ENCODE measurements around the gene POLR2E.

POLR2E gene

DNA sequence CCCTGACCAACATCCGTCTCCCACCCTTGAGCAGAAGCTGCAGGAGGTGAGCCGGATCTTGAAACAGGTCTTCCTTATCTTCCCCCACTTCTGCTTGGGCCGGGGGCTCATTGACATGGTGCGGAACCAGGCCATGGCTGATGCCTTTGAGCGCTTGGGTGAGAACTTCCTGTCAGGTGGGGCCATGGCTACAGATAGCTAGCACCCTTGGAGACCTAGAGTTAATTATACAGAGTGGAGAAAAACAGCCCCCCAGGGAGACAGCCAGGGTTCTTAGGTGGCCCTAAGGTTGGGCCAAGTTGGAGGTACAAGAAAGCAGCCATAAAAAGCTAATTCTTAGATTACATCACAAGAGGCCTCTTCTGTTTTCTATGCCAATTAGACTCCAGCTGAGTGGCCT, 37.1 kb downstream of the POLR2E start:
- Histone ChIP-seq H3K36me3 (ENCODE audit: control insufficient read depth in 2 of 2, insufficient read depth in 2 of 2, low read length in 2 of 2) (peaks cover 0 to 10% of the 10 kb centered on the region in 2 donors), H3K9me3 (ENCODE audit: control insufficient read depth in 2 of 2, low read length in 2 of 2) (peaks cover 5 to 36% of the 10 kb centered on the region in 2 donors), H3K27me3 (ENCODE audit: control insufficient read depth in 1 of 2, insufficient read depth in 2 of 2, low read length in 2 of 2) (no peaks in the 10 kb centered on the region), H3K4me1 (ENCODE audit: control insufficient read depth, insufficient read depth, low read length) (no peaks in the 10 kb centered on the region), H3K9ac (ENCODE audit: low read length in 2 of 2) (no peak overlapping the region), H3K4me3 (ENCODE audit: low read length in 2 of 2) (no peak overlapping the region), H3K27ac (ENCODE audit: low read length) (no peak overlapping the region)

DNA sequence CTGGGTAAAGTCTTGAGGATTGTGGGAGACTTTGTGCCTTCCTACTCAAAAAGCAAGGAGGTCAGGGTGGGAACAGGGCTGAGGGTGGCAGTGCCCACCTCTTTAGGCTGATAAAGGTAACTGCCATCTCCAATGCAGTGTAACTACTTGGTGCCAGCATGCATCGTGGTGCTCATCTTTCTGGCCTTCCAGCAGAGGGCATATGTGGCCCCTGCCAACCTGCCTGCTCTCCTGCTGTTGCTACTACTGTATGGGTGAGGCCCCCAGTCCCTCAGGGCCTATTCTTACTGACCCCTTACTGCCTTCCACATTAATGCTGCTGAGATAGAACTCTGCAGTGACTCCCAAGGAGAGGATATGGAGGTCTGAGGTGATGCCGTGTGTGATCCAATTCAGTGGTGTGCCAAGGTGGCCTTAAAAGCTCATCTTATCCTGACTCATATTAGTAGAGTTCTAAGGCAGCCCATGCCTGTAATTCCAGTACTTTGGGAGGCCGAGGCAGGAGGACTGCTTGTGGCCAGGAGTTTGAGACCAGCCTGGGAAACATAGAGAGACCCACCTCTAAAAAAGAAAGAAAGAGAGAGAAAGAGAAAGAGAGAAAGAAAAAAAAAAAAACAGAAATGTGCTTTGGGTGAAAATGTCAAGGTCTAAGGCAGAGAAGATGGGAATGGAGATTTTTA, 37.9 kb downstream of the POLR2E start:
- H3K27ac ChIP-seq (ENCODE audit: low read length) = no peak overlapping the region

DNA sequence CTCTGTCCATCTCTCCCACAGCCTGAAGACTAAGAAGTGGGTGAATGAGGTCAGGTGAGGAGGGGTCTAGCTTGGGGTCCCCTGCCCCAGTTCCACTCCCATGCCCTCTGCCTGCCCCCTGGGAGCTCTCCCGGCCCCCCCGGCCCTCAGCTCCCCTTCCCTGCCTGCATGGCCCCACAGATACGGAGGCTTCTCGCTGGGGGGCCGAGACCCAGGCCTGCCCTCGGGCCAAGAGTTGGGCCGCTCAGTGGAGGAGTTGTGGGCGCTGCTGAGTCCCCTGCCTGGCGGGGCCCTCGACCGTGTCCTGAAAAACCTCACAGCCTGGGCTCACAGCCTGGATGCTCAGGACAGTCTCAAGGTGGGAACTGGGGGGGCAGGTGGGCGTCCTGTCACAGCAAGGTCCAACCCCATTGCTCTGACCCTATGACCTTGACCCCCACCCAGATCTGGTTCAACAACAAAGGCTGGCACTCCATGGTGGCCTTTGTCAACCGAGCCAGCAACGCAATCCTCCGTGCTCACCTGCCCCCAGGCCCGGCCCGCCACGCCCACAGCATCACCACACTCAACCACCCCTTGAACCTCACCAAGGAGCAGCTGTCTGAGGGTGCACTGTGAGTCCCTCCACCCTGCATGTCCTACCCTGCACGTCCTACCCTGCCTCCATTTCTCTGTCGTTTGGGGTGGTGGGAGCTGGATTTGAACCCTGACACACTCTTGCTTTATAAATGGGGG, 39.1 kb downstream of the POLR2E start:
- H3K27me3 ChIP-seq (ENCODE audit: control insufficient read depth in 1 of 2, insufficient read depth in 2 of 2, low read length in 2 of 2) = no peaks in the 10 kb centered on the region
- peaks cover 5 to 36% of the 10 kb centered on the region in 2 donors for H3K9me3 ChIP-seq (ENCODE audit: control insufficient read depth in 2 of 2, low read length in 2 of 2)
- H3K9ac ChIP-seq (ENCODE audit: low read length in 2 of 2) = no peak overlapping the region
- no peaks in the 10 kb centered on the region for H3K4me1 ChIP-seq (ENCODE audit: control insufficient read depth, insufficient read depth, low read length)
- peaks cover 0 to 10% of the 10 kb centered on the region in 2 donors for H3K36me3 ChIP-seq (ENCODE audit: control insufficient read depth in 2 of 2, insufficient read depth in 2 of 2, low read length in 2 of 2)
- H3K27ac ChIP-seq (ENCODE audit: low read length) = no peak overlapping the region
- no peak overlapping the region for H3K4me3 ChIP-seq (ENCODE audit: low read length in 2 of 2)

More for the DNA sequence above, 37.9 kb downstream of the POLR2E start:
- H3K4me1 ChIP-seq (ENCODE audit: control insufficient read depth, insufficient read depth, low read length) = no peaks in the 10 kb centered on the region
- H3K9me3 ChIP-seq (ENCODE audit: control insufficient read depth in 2 of 2, low read length in 2 of 2) = peaks cover 5 to 36% of the 10 kb centered on the region in 2 donors
- H3K9ac ChIP-seq (ENCODE audit: low read length in 2 of 2) = no peak overlapping the region
- peak overlapping the region in 1 of 2 donors; percentile 43 for H3K4me3 ChIP-seq (ENCODE audit: low read length in 2 of 2)
- H3K27me3 ChIP-seq (ENCODE audit: control insufficient read depth in 1 of 2, insufficient read depth in 2 of 2, low read length in 2 of 2) = no peaks in the 10 kb centered on the region
- H3K36me3 ChIP-seq (ENCODE audit: control insufficient read depth in 2 of 2, insufficient read depth in 2 of 2, low read length in 2 of 2) = peaks cover 0 to 10% of the 10 kb centered on the region in 2 donors

DNA sequence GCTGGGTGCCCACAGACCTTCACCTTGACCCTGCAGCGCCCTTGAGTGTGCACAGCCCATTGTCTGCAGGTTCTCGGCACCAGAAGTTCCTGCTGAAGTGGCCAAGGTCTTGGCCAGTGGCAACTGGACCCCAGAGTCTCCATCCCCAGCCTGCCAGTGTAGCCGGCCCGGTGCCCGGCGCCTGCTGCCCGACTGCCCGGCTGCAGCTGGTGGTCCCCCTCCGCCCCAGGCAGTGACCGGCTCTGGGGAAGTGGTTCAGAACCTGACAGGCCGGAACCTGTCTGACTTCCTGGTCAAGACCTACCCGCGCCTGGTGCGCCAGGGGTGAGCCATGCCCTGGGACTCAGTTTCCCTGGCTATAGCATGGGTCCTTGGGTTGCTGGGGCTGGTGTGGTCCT, 40.1 kb downstream of the POLR2E start:
- H3K4me1 ChIP-seq (ENCODE audit: control insufficient read depth, insufficient read depth, low read length) = no peaks in the 10 kb centered on the region
- H3K9ac ChIP-seq (ENCODE audit: low read length in 2 of 2) = no peak overlapping the region
- H3K9me3 ChIP-seq (ENCODE audit: control insufficient read depth in 2 of 2, low read length in 2 of 2) = peaks cover 5 to 36% of the 10 kb centered on the region in 2 donors
- H3K27me3 ChIP-seq (ENCODE audit: control insufficient read depth in 1 of 2, insufficient read depth in 2 of 2, low read length in 2 of 2) = no peaks in the 10 kb centered on the region
- H3K4me3 ChIP-seq (ENCODE audit: low read length in 2 of 2) = no peak overlapping the region
- H3K27ac ChIP-seq (ENCODE audit: low read length) = no peak overlapping the region
- peaks cover 0 to 10% of the 10 kb centered on the region in 2 donors for H3K36me3 ChIP-seq (ENCODE audit: control insufficient read depth in 2 of 2, insufficient read depth in 2 of 2, low read length in 2 of 2)

DNA sequence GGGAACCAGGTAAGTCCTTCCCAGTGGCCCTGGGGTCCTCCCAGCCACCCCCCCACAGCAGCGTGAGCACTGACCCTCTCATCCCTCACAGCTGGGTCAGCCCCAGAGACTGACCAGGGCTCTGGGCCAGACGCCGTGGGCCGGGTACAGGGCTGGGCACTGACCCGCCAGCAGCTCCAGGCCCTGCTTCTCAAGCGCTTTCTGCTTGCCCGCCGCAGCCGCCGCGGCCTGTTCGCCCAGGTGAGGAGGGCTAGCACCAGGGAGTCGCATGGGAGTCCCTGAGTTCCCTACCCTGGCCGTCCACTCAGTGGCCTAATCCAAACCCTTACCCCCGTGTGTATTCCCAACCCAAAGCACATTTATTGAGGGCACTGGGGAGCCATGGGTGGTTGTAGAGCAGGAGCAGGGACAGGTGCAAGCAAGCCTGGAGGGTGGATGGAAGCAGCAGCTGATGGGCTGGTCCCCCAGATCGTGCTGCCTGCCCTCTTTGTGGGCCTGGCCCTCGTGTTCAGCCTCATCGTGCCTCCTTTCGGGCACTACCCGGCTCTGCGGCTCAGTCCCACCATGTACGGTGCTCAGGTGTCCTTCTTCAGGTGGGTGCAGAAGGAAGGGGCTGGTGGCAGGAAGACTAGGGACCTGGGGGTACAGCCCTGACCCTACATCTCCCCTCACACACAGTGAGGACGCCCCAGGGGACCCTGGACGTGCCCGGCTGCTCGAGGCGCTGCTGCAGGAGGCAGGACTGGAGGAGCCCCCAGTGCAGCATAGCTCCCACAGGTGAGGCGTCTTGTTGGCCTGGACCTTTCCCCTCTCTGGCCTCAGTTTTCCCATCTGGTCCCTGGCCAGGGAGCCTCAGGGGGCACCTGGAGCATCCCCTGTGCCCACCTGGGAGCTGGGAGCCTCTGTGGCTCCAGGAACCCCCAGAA, 40.8 kb downstream of the POLR2E start:
- H3K9ac ChIP-seq (ENCODE audit: low read length in 2 of 2) = no peak overlapping the region
- H3K4me3 ChIP-seq (ENCODE audit: low read length in 2 of 2) = no peak overlapping the region
- peaks cover 0 to 10% of the 10 kb centered on the region in 2 donors for H3K36me3 ChIP-seq (ENCODE audit: control insufficient read depth in 2 of 2, insufficient read depth in 2 of 2, low read length in 2 of 2)
- H3K27me3 ChIP-seq (ENCODE audit: control insufficient read depth in 1 of 2, insufficient read depth in 2 of 2, low read length in 2 of 2) = no peaks in the 10 kb centered on the region
- H3K9me3 ChIP-seq (ENCODE audit: control insufficient read depth in 2 of 2, low read length in 2 of 2) = peaks cover 5 to 36% of the 10 kb centered on the region in 2 donors
- H3K4me1 ChIP-seq (ENCODE audit: control insufficient read depth, insufficient read depth, low read length) = no peaks in the 10 kb centered on the region
- no peak overlapping the region for H3K27ac ChIP-seq (ENCODE audit: low read length)

DNA sequence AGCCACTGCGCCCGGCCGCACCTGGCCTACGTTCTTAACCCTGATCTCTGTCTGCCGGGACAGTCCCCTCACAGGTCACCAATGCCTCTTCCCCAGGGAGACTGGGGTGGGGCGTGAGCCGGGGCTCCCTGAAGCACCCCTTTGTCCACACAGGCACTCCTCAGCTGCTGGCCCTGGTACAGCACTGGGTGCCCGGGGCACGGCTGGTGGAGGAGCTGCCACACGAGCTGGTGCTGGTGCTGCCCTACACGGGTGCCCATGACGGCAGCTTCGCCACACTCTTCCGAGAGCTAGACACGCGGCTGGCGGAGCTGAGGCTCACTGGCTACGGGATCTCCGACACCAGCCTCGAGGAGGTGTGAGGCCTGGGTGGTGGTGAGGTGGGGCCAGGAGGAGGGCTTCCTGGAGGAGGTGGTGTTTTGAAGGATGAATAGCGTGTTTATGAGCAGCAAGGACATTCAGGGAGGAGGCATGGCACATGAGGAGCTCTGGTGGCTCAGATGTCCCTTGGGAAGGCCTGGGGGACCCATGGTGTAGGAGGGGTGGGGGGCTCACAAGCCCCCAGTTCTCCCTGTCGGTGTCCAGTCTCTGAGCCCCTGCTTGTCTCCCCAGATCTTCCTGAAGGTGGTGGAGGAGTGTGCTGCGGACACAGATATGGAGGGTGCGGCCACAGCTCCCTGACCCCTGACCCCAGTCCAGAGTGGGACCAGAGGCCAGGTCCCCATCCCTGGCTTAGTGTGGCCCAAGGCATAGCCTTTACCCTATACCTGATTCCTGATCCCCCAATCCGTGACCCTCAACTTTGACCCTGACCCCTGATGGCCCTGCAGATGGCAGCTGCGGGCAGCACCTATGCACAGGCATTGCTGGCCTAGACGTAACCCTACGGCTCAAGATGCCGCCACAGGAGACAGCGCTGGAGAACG, 41.7 kb downstream of the POLR2E start:
- peaks cover 0 to 10% of the 10 kb centered on the region in 2 donors for H3K36me3 ChIP-seq (ENCODE audit: control insufficient read depth in 2 of 2, insufficient read depth in 2 of 2, low read length in 2 of 2)
- peaks cover 5 to 31% of the 10 kb centered on the region in 2 donors for H3K9me3 ChIP-seq (ENCODE audit: control insufficient read depth in 2 of 2, low read length in 2 of 2)
- no peaks in the 10 kb centered on the region for H3K27me3 ChIP-seq (ENCODE audit: control insufficient read depth in 1 of 2, insufficient read depth in 2 of 2, low read length in 2 of 2)
- no peak overlapping the region for H3K4me3 ChIP-seq (ENCODE audit: low read length in 2 of 2)
- no peaks in the 10 kb centered on the region for H3K4me1 ChIP-seq (ENCODE audit: control insufficient read depth, insufficient read depth, low read length)
- no peak overlapping the region for H3K9ac ChIP-seq (ENCODE audit: low read length in 2 of 2)
- no peak overlapping the region for H3K27ac ChIP-seq (ENCODE audit: low read length)

DNA sequence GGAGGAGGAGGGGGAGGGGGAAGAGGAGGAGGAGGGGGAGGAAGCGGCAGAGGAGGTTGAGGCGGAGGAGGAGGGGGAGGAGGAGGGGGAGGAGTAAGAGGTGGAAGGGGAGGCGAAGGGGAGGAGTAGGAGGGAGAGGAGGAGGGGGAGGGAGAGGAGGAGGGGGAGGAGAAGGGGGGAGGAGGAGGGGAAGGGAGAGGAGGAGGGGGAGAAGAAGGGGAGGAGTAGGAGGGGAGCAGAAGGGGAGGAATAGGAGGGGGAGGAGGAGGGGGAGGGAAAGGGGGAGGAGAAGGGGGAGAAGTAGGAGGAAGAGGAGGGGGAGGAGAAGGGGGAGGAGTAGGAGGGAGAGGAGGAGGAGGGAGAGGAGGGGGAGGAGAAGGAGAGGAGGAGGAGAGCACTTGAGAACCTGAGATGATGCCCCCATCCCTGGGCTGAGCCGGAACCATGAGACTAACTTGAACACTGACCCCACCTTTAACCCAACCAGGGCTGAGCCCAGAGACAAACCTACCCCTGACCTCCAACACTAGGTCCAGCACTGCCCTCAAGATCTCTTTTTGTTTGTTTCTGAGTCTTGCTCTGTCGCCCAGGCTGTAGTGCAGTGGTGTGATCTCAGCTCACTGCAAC, 42.7 kb downstream of the POLR2E start:
- no peaks in the 10 kb centered on the region for H3K27me3 ChIP-seq (ENCODE audit: control insufficient read depth in 1 of 2, insufficient read depth in 2 of 2, low read length in 2 of 2)
- H3K9me3 ChIP-seq (ENCODE audit: control insufficient read depth in 2 of 2, low read length in 2 of 2) = peaks cover 2 to 21% of the 10 kb centered on the region in 2 donors
- H3K27ac ChIP-seq (ENCODE audit: low read length) = no peak overlapping the region
- no peak overlapping the region for H3K9ac ChIP-seq (ENCODE audit: low read length in 2 of 2)
- H3K4me1 ChIP-seq (ENCODE audit: control insufficient read depth, insufficient read depth, low read length) = no peaks in the 10 kb centered on the region
- H3K4me3 ChIP-seq (ENCODE audit: low read length in 2 of 2) = no peak overlapping the region
- H3K36me3 ChIP-seq (ENCODE audit: control insufficient read depth in 2 of 2, insufficient read depth in 2 of 2, low read length in 2 of 2) = peaks cover 0 to 7% of the 10 kb centered on the region in 2 donors

DNA sequence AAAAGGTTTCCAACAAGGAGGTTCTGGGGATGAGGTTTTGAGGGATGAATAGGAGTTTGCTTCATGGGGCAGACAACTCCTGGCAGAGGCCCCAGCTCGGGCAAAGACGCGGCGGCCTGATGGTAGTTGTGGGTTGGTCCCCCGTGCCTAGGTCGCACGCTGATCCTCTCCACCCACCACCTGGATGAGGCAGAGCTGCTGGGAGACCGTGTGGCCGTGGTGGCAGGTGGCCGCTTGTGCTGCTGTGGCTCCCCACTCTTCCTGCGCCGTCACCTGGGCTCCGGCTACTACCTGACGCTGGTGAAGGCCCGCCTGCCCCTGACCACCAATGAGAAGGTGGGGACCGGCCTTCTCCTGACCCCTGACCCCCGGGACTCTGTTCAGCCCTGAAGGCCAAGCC, 43.4 kb downstream of the POLR2E start:
- Histone ChIP-seq H3K27ac (ENCODE audit: low read length) (no peak overlapping the region), H3K9me3 (ENCODE audit: control insufficient read depth in 2 of 2, low read length in 2 of 2) (peaks cover 0 to 15% of the 10 kb centered on the region in 2 donors), H3K4me3 (ENCODE audit: low read length in 2 of 2) (no peak overlapping the region), H3K36me3 (ENCODE audit: control insufficient read depth in 2 of 2, insufficient read depth in 2 of 2, low read length in 2 of 2) (peaks cover 0 to 2% of the 10 kb centered on the region in 2 donors), H3K4me1 (ENCODE audit: control insufficient read depth, insufficient read depth, low read length) (no peaks in the 10 kb centered on the region), H3K27me3 (ENCODE audit: control insufficient read depth in 1 of 2, insufficient read depth in 2 of 2, low read length in 2 of 2) (no peaks in the 10 kb centered on the region), H3K9ac (ENCODE audit: low read length in 2 of 2) (no peak overlapping the region)

DNA sequence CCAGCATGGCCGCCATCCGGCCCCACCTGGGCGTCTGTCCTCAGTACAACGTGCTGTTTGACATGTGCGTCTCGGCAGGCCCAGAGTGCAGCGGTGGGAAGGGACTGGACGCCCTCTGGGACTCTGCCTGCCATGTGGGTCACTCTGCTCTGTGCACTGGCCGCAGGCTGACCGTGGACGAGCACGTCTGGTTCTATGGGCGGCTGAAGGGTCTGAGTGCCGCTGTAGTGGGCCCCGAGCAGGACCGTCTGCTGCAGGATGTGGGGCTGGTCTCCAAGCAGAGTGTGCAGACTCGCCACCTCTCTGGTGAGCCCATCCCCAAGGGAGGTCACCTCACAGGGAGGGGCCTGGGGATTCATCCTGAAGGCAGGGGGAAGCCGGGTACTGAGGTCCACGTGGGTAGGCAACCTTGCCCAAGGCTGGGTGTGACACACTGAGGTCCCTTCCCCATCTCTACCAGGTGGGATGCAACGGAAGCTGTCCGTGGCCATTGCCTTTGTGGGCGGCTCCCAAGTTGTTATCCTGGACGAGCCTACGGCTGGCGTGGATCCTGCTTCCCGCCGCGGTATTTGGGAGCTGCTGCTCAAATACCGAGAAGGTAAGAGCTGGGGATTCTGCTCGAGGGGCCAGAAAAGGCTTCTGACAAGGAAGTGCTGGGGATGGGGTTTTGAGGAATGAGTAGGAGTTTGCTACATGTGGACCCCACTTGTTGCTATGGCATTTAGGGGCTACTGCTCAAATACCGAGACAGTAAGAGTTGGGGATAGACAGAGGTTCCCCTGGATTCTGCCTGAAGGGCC, 44.0 kb downstream of the POLR2E start:
- Histone ChIP-seq H3K4me1 (ENCODE audit: control insufficient read depth, insufficient read depth, low read length) (no peaks in the 10 kb centered on the region), H3K9me3 (ENCODE audit: control insufficient read depth in 2 of 2, low read length in 2 of 2) (peaks cover 0 to 9% of the 10 kb centered on the region in 2 donors), H3K36me3 (ENCODE audit: control insufficient read depth in 2 of 2, insufficient read depth in 2 of 2, low read length in 2 of 2) (no peaks in the 10 kb centered on the region), H3K27me3 (ENCODE audit: control insufficient read depth in 1 of 2, insufficient read depth in 2 of 2, low read length in 2 of 2) (no peaks in the 10 kb centered on the region), H3K9ac (ENCODE audit: low read length in 2 of 2) (no peak overlapping the region), H3K27ac (ENCODE audit: low read length) (no peak overlapping the region), H3K4me3 (ENCODE audit: low read length in 2 of 2) (no peak overlapping the region)

Data from stomach smooth muscle (tissue), 2 donors.